ENCODE measurements around the gene PHETA1.
"Not testable (repeated sequence)": the region's sequence is repeated elsewhere in the genome, so short reads cannot be mapped to it uniquely, and the experiment has no call there.

DNA sequence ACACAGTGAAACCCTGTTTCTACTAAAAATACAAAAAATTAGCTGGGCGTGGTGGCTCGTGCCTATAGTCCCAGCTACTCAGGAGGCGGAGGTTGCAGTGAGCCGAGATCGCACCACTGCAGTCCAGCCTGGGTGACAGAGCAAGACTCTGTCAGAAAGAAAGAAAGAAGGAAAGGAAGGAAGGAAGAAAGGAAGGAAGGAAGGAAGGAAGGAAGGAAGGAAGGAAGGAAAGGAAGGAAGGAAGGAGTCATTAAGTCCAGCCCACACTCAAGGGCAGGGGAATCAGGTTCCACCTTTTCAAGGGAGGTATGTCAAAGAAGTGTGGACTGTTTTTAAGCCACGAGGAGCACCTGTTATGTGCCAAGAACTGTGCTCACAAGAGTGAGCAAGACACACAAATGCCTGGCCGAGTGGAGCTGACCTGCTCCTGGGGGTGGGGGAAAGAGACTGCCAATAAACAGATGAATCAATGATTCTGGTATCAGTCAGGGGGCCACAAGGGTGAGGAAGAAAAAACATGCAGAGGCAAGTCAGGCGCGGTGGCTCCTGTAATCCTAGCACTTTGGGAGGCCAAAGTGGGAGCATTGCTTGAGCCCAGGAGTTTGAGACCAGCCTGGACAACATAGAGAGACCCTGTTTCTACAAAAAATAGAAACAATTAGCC is 31.0 kb upstream of the PHETA1 start:
- TF ChIP-seq, protein P1, sequence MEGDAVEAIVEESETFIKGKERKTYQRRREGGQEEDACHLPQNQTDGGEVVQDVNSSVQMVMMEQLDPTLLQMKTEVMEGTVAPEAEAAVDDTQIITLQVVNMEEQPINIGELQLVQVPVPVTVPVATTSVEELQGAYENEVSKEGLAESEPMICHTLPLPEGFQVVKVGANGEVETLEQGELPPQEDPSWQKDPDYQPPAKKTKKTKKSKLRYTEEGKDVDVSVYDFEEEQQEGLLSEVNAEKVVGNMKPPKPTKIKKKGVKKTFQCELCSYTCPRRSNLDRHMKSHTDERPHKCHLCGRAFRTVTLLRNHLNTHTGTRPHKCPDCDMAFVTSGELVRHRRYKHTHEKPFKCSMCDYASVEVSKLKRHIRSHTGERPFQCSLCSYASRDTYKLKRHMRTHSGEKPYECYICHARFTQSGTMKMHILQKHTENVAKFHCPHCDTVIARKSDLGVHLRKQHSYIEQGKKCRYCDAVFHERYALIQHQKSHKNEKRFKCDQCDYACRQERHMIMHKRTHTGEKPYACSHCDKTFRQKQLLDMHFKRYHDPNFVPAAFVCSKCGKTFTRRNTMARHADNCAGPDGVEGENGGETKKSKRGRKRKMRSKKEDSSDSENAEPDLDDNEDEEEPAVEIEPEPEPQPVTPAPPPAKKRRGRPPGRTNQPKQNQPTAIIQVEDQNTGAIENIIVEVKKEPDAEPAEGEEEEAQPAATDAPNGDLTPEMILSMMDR (IDR thresholded peaks at IDR 0.05; ENCODE audit: poor library complexity, severe bottlenecking), result not testable (repeated sequence)
- TF ChIP-seq MXI1 (conservative IDR thresholded peaks at IDR 0.05; ENCODE audit: poor library complexity, severe bottlenecking); SMC3 (conservative IDR thresholded peaks at IDR 0.05; ENCODE audit: poor library complexity); POLR2AphosphoS5 (IDR thresholded peaks at IDR 0.05): not testable (repeated sequence)
- TF ChIP-seq, protein P2, sequence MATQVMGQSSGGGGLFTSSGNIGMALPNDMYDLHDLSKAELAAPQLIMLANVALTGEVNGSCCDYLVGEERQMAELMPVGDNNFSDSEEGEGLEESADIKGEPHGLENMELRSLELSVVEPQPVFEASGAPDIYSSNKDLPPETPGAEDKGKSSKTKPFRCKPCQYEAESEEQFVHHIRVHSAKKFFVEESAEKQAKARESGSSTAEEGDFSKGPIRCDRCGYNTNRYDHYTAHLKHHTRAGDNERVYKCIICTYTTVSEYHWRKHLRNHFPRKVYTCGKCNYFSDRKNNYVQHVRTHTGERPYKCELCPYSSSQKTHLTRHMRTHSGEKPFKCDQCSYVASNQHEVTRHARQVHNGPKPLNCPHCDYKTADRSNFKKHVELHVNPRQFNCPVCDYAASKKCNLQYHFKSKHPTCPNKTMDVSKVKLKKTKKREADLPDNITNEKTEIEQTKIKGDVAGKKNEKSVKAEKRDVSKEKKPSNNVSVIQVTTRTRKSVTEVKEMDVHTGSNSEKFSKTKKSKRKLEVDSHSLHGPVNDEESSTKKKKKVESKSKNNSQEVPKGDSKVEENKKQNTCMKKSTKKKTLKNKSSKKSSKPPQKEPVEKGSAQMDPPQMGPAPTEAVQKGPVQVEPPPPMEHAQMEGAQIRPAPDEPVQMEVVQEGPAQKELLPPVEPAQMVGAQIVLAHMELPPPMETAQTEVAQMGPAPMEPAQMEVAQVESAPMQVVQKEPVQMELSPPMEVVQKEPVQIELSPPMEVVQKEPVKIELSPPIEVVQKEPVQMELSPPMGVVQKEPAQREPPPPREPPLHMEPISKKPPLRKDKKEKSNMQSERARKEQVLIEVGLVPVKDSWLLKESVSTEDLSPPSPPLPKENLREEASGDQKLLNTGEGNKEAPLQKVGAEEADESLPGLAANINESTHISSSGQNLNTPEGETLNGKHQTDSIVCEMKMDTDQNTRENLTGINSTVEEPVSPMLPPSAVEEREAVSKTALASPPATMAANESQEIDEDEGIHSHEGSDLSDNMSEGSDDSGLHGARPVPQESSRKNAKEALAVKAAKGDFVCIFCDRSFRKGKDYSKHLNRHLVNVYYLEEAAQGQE (IDR thresholded peaks at IDR 0.05; ENCODE audit: borderline replicate concordance), result not testable (repeated sequence)
